Ascending aorta (tissue), 2 donors: ENCODE results near the gene JDP2. TPM values are rescaled to one million over a fixed set of nuclear protein-coding genes. Genes with fewer than 3 reads are reported as not detected.

Experiments used
- DNase-seq, 2 donors: peaks; one replicate each; pipeline ENCODE4 v3.0.0-alpha.2; 2019; ENCODE audit warnings: low spot score in 2 of 2
- H3K27ac ChIP-seq, 2 donors: fragments of 200-600 bp; sonication (generic); one replicate each; pipeline ENCODE4 v1.5.1; 2016 to 2017; ENCODE audit warnings: mild to moderate bottlenecking in 1 of 2
- H3K27me3 ChIP-seq: fragments of 200-600 bp; sonication (generic); one replicate; pipeline ENCODE4 v1.5.1; 2017
- H3K36me3 ChIP-seq, 2 donors: fragments of 200-600 bp; sonication (generic); one replicate each; pipeline ENCODE4 v1.5.1; 2016
- H3K4me1 ChIP-seq, 2 donors: fragments of 200-600 bp; sonication (generic); one replicate each; pipeline ENCODE4 v1.5.1; 2016 to 2017; ENCODE audit warnings: mild to moderate bottlenecking in 1 of 2
- H3K4me3 ChIP-seq, 2 donors: fragments of 200-600 bp; sonication (generic); one replicate each; pipeline ENCODE4 v1.5.1; 2016 to 2017; ENCODE audit warnings: mild to moderate bottlenecking in 1 of 2
- H3K9me3 ChIP-seq, 2 donors: fragments of 200-600 bp; sonication (generic); one replicate each; pipeline ENCODE4 v1.5.1; 2016
- intact Hi-C: fragments of 100-400 bp; cut with DNase I; formaldehyde crosslinking; loops from one replicate; pipeline ENCODE4 v1.15.1; 2023
- total RNA-seq: library from RNA; depleted of rRNA; stranded (reverse); fragments of >200 nt; gene quantifications from one replicate; pipeline ENCODE4 v1.1.0, GENCODE V29; 2016
- TF ChIP-seq, protein P1 (sequence below), 3 experiments: fragments of 200-600 bp in 2 of 3; fragments of 450-650 bp in 1 of 3; sonication (generic) in 2 of 3; IDR thresholded peaks; one replicate each; pipeline ENCODE4 v1.5.1; 2016 to 2019; ENCODE audit warnings: antibody characterized with exemption in 3 of 3, mild to moderate bottlenecking in 1 of 3, moderate library complexity in 1 of 3

JDP2 gene
- total RNA-seq, 1 donor from 2014 or later: 213 TPM

DNA sequence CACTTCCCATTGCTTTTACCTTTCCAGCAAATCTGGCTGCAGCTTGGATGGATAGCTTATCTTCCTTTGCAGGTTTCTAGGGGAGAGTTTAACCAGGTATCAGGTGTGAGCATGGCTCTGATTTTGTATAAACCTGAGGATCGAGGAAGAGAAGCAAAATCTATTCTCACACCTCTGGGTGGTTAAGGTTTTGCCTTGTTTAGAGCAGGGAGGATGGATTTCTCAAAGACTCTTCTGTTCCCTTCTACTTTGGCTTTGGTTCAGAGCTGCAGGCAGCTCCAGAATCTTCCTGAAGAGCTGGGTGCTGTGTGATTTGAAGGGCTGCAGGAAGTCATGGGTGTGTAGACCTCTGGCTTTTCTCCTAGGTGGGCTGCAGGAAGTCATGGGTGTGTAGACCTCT, 1.7 kb downstream of the JDP2 start:
- TF ChIP-seq, protein P1, sequence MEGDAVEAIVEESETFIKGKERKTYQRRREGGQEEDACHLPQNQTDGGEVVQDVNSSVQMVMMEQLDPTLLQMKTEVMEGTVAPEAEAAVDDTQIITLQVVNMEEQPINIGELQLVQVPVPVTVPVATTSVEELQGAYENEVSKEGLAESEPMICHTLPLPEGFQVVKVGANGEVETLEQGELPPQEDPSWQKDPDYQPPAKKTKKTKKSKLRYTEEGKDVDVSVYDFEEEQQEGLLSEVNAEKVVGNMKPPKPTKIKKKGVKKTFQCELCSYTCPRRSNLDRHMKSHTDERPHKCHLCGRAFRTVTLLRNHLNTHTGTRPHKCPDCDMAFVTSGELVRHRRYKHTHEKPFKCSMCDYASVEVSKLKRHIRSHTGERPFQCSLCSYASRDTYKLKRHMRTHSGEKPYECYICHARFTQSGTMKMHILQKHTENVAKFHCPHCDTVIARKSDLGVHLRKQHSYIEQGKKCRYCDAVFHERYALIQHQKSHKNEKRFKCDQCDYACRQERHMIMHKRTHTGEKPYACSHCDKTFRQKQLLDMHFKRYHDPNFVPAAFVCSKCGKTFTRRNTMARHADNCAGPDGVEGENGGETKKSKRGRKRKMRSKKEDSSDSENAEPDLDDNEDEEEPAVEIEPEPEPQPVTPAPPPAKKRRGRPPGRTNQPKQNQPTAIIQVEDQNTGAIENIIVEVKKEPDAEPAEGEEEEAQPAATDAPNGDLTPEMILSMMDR (IDR thresholded peaks at IDR 0.05): no peak
- intact Hi-C loops: loop anchor here (2.0 to 10.0 kb wide), 5 partner anchors 37 to 252 kb away; partner anchors contain the start of gene TMED10
- peak overlapping the region; percentile 60 to 84 for H3K27ac ChIP-seq
- peaks cover 0 to 22% of the 10 kb centered on the region in 2 donors for H3K36me3 ChIP-seq
- peaks cover 17 to 30% of the 10 kb centered on the region in 2 donors for H3K4me1 ChIP-seq
- H3K9me3 ChIP-seq: no peaks in the 10 kb centered on the region
- peak overlapping the region; percentile 81 to 85 for H3K4me3 ChIP-seq
- no peak for DNase-seq
- no peaks in the 10 kb centered on the region for H3K27me3 ChIP-seq

DNA sequence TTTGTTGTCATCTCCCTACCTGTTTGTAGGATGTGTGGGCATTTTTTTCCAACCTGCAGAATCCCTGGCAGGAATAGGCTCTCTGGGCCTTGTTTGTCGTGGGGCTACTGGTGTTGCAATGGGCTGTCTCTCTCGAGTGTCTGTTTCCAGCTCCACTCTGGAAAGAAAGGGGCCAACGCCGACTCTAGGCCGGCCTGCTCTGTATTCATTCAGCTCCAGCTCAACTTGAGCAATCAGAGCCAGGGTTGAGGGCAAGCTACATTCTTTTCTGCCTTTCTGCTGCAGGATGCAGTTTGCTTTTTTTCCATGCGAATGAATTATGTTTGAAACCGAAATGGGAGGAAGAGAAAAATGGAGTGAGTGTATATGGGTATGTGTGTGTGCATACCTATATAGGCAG, 2.3 kb downstream of the JDP2 start:
- Histone ChIP-seq H3K9me3 (no peaks in the 10 kb centered on the region), H3K4me1 (peaks cover 17 to 30% of the 10 kb centered on the region in 2 donors), H3K27ac (peak overlapping the region; percentile 39 to 84), H3K27me3 (no peaks in the 10 kb centered on the region), H3K4me3 (peak overlapping the region; percentile 81 to 85), H3K36me3 (peaks cover 3 to 27% of the 10 kb centered on the region in 2 donors)
- DNase-seq: no peak
- TF ChIP-seq, protein P1 (IDR thresholded peaks at IDR 0.05): no peak
- intact Hi-C loops: loop anchor here (2.0 kb wide), 1 partner anchor 23 kb away; no protein-coding TSS in a partner anchor

DNA sequence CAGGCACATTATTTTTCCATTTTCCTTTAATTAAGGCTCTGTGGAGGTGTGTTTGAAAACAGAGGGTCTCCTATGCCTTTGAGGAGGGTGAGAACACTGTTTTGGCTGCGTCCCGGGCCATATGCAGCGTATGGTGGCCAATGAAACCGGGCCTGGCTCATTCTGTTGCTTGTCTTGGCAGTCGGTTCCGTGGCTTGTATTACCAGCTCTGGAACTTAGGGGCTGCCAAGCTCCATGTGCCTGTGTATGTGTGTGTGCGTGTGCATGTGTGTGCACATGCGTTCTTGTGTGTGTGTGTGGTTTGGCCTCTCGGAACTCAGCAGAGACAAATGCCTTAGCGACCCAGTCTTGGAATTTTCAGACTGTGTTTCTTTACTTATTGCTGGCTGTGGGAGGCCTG, 2.7 kb downstream of the JDP2 start:
- intact Hi-C loops: loop anchor here (2.0 kb wide), 1 partner anchor 22 kb away; no protein-coding TSS in a partner anchor
- H3K27ac ChIP-seq: peak overlapping the region; percentile 39 to 84
- H3K4me3 ChIP-seq: peak overlapping the region; percentile 81 to 85
- H3K4me1 ChIP-seq: peaks cover 17 to 30% of the 10 kb centered on the region in 2 donors
- H3K9me3 ChIP-seq: no peaks in the 10 kb centered on the region
- DNase-seq: no peak
- H3K27me3 ChIP-seq: no peaks in the 10 kb centered on the region
- peaks cover 6 to 30% of the 10 kb centered on the region in 2 donors for H3K36me3 ChIP-seq
- TF ChIP-seq, protein P1 (IDR thresholded peaks at IDR 0.05): peak in 1 of 3 experiments; percentile 5

DNA sequence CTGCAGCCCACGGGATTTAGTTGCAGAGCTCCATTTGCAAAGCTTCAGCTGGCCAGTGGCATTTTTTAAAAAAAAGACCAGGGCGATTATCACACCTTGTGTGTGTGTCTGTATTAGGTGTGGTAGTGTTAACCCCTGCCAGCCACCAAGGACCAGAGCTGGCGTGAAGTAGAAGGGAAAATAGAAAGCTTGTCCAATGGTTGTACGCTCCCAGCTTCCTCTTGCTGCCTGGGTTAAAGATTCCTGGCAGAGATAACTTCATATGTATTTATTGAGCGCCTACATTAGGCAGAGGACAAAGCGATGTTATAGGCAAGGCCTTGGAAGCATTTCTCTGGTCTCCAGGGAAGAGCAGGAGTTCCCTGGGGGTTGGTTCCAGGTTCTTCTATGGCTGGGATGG, 3.2 kb downstream of the JDP2 start:
- no peak for DNase-seq
- H3K27me3 ChIP-seq: no peaks in the 10 kb centered on the region
- peak overlapping the region in 1 of 2 donors; percentile 84 for H3K27ac ChIP-seq
- no peaks in the 10 kb centered on the region for H3K9me3 ChIP-seq
- H3K36me3 ChIP-seq: peaks cover 6 to 33% of the 10 kb centered on the region in 2 donors
- intact Hi-C loops: loop anchor here (2.0 kb wide), 1 partner anchor 22 kb away; no protein-coding TSS in a partner anchor
- H3K4me3 ChIP-seq: peak overlapping the region in 1 of 2 donors; percentile 81
- TF ChIP-seq, protein P1 (IDR thresholded peaks at IDR 0.05): no peak
- H3K4me1 ChIP-seq: peaks cover 17 to 30% of the 10 kb centered on the region in 2 donors

DNA sequence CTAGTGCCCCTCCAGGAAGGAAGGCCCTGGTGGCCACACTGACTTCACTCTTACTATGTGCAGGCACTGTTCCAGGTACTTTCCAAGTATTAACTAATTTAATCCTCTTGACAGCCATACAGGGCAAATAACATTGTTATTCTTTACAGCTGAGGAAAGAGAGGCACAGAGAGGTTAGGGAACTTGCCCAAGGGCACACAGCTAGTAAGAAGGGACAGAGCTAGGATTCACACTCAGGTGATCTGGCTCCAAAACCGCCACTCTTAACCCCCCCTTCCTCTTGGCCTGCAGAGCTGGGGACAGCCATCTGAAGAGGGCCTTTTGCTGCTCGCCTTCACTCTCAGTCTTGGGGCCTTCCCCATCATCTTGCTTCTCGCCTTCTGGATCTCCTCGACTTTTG, 4.0 kb downstream of the JDP2 start:
- DNase-seq: no peak
- Histone ChIP-seq H3K36me3 (peaks cover 6 to 38% of the 10 kb centered on the region in 2 donors), H3K4me3 (no peak overlapping the region), H3K27ac (no peak overlapping the region), H3K27me3 (no peaks in the 10 kb centered on the region), H3K9me3 (no peaks in the 10 kb centered on the region), H3K4me1 (peaks cover 17 to 30% of the 10 kb centered on the region in 2 donors)
- TF ChIP-seq, protein P1 (IDR thresholded peaks at IDR 0.05): no peak
- intact Hi-C loops: loop anchor here (2.0 kb wide), 1 partner anchor 21 kb away; no protein-coding TSS in a partner anchor
